HepG2 (cell line): ENCODE results near the gene C11orf68. TPM values are rescaled to one million over a fixed set of nuclear protein-coding genes. Genes with fewer than 3 reads are reported as not detected.

Source experiments
- EHMT2 ChIP-seq: fragments of 200-600 bp; sonication (generic); IDR thresholded peaks from 2 replicates; pipeline ENCODE4 v1.7.0; 2017; ENCODE audit warnings: antibody characterized with exemption, low read depth, low read length, borderline replicate concordance
- MED1 ChIP-seq: sonication (generic); formaldehyde crosslinking; IDR thresholded peaks from 2 replicates; pipeline ENCODE4 v1.4.0; 2020; ENCODE audit warnings: missing genetic modification reagents
- MTERF4 ChIP-seq: sonication (generic); formaldehyde crosslinking; IDR thresholded peaks from 2 replicates; pipeline ENCODE4 v1.8.0; 2023; ENCODE audit warnings: mild to moderate bottlenecking, missing genetic modification reagents
- PRDM4 ChIP-seq: sonication (generic); formaldehyde crosslinking; IDR thresholded peaks from 2 replicates; pipeline ENCODE4 v1.9.0; 2021; ENCODE audit warnings: missing genetic modification reagents, borderline replicate concordance
- TIGD3 ChIP-seq: sonication (generic); formaldehyde crosslinking; IDR thresholded peaks from 2 replicates; pipeline ENCODE4 v1.5.1; 2020; ENCODE audit warnings: mild to moderate bottlenecking, missing genetic modification reagents, borderline replicate concordance
- TOPORS ChIP-seq: sonication (generic); formaldehyde crosslinking; IDR thresholded peaks from 2 replicates; pipeline ENCODE4 v1.8.0; 2023; ENCODE audit warnings: mild to moderate bottlenecking, missing genetic modification reagents
- UBTF ChIP-seq: sonication (generic); formaldehyde crosslinking; IDR thresholded peaks from 2 replicates; pipeline ENCODE4 v1.4.0; 2020; ENCODE audit warnings: mild to moderate bottlenecking, missing genetic modification reagents
- ZNF138 ChIP-seq: sonication (generic); formaldehyde crosslinking; IDR thresholded peaks from 2 replicates; pipeline ENCODE4 v1.5.0; 2020; ENCODE audit warnings: mild to moderate bottlenecking, low read depth, missing genetic modification reagents
- ZNF142 ChIP-seq: sonication (generic); formaldehyde crosslinking; IDR thresholded peaks from 2 replicates; pipeline ENCODE4 v1.4.0; 2020; ENCODE audit warnings: missing genetic modification reagents
- ZNF441 ChIP-seq: sonication (generic); formaldehyde crosslinking; IDR thresholded peaks from 2 replicates; pipeline ENCODE4 v1.7.0; 2021; ENCODE audit warnings: missing genetic modification reagents, borderline replicate concordance
- ZNF772 ChIP-seq: sonication (generic); formaldehyde crosslinking; IDR thresholded peaks from 2 replicates; pipeline ENCODE4 v1.5.0; 2020; ENCODE audit warnings: mild to moderate bottlenecking, missing genetic modification reagents
- polyA plus RNA-seq, 8 experiments: library from polyadenylated mRNA; depleted of rRNA in 3 of 8; stranded (reverse) in 7 of 8; unstranded in 1 of 8; fragments of >200 nt; fragmentation: Illumina TruSeq in 4 of 8; extraction: Trizol in 4 of 8; gene quantifications; 2 replicates each; pipeline versions ENCODE4 v1.2.1 to v1.2.3, GENCODE V29; 2011 to 2016; ENCODE audit warnings: low read depth in 4 of 8, missing spikeins in 1 of 8, mixed read lengths in 1 of 8; ENCODE audit not compliant: insufficient read depth in 1 of 8
- total RNA-seq, 5 experiments: library from RNA; depleted of rRNA; stranded (reverse); fragments of >200 nt; fragmentation: Illumina TruSeq; extraction: Trizol; gene quantifications; 2 replicates each; pipeline ENCODE4 v1.2.3, GENCODE V29; 2016; ENCODE audit warnings: low read depth in 1 of 5

C11orf68 gene
- total and polyA plus RNA-seq, 2 of the 13 experiments (the other 11 are each of a cell fraction or from before 2014, with no cell fraction given) = 8.4 to 28.3 TPM

- TF ChIP-seq PRDM4 (CRISPR knock-in tag) = 0 out of 2 replicates have a peak, but pooled peaks have one; percentile 62
- peak; percentile 67; the same call in 1 of the 2 replicates for TF ChIP-seq MED1 (CRISPR knock-in tag)
- peak; percentile 73; the same call in 1 of the 2 replicates for TF ChIP-seq MTERF4 (CRISPR knock-in tag)
- TF ChIP-seq EHMT2 = no peak
- TF ChIP-seq TIGD3 (CRISPR knock-in tag) = no peak
- peak; percentile 83; the same call in 1 of the 2 replicates for TF ChIP-seq ZNF441
- peak; percentile 80; the same call in 1 of the 2 replicates for TF ChIP-seq ZNF138 (CRISPR knock-in tag)
- peak; percentile 82 for TF ChIP-seq UBTF (CRISPR knock-in tag)
- peak; percentile 53; the same call in 1 of the 2 replicates for TF ChIP-seq ZNF772 (CRISPR knock-in tag)
- peak; percentile 83 for TF ChIP-seq ZNF142
- peak; percentile 86; the same call in 1 of the 2 replicates for TF ChIP-seq TOPORS
Measured at GRCh38 chr11:65890324-65891218, 28.3 kb downstream of the C11orf68 start, which contains the start of gene CCDC85B (continued).
